Natural killer cell (primary cell): ENCODE results near the gene STK38. TPM values are rescaled to one million over a fixed set of nuclear protein-coding genes. Genes with fewer than 3 reads are reported as not detected.
A peak's percentile ranks its signal among the peaks of the same experiment; 100 is the strongest.

Experiments
- ATAC-seq, 3 donors: fragments of 150-1000 bp in 2 of 3; fragments of 200-7000 bp in 1 of 3; cut with Tn5 transposase; 1 replicate in 1 of 3; 2 replicates in 2 of 3; pipeline ENCODE4 v1.10.0; 2021; ENCODE audit warnings: mild to moderate bottlenecking in 2 of 3, moderate library complexity in 2 of 3
- DNase-seq, 2 donors: peaks; one replicate each; pipeline versions ENCODE4 v3.0.0 to v3.0.0-alpha.2; 2013 to 2021; ENCODE audit warnings: mixed read lengths in 1 of 2
- H3K27ac ChIP-seq: one replicate; pipeline ENCODE4 v1.5.1; 2013; ENCODE audit warnings: mild to moderate bottlenecking, low read length
- H3K27me3 ChIP-seq: one replicate; pipeline ENCODE4 v1.6.1; 2013; ENCODE audit warnings: low read length; ENCODE audit not compliant: control insufficient read depth, insufficient read depth
- H3K36me3 ChIP-seq: one replicate; pipeline ENCODE4 v1.6.1; 2013; ENCODE audit warnings: low read length; ENCODE audit not compliant: control insufficient read depth, insufficient read depth
- H3K4me1 ChIP-seq: one replicate; pipeline ENCODE4 v1.6.1; 2013; ENCODE audit warnings: low read length; ENCODE audit not compliant: control insufficient read depth, insufficient read depth
- H3K4me3 ChIP-seq: one replicate; pipeline ENCODE4 v1.5.1; 2013; ENCODE audit warnings: low read length
- H3K9me3 ChIP-seq: one replicate; pipeline ENCODE4 v1.6.1; 2013; ENCODE audit warnings: low read length; ENCODE audit not compliant: control insufficient read depth, insufficient read depth
- H3K27ac Mint-ChIP-seq, 2 donors: one replicate each; pipeline ENCODE4 v1.8.0; 2022; ENCODE audit warnings: mild to moderate bottlenecking in 2 of 2, mixed read lengths in 2 of 2, moderate library complexity in 1 of 2
- H3K27me3 Mint-ChIP-seq, 2 donors: one replicate each; pipeline ENCODE4 v1.8.0; 2022; ENCODE audit warnings: low read depth in 2 of 2, mixed read lengths in 2 of 2
- H3K36me3 Mint-ChIP-seq: one replicate; pipeline ENCODE4 v1.8.0; 2022; ENCODE audit warnings: mixed read lengths
- H3K4me1 Mint-ChIP-seq, 2 donors: one replicate each; pipeline ENCODE4 v1.8.0; 2022; ENCODE audit warnings: mixed read lengths in 2 of 2
- H3K4me3 Mint-ChIP-seq: one replicate; pipeline ENCODE4 v1.8.0; 2022; ENCODE audit warnings: mild to moderate bottlenecking, moderate library complexity, mixed read lengths
- H3K9me3 Mint-ChIP-seq, 2 donors: one replicate each; pipeline ENCODE4 v1.8.0; 2022; ENCODE audit warnings: mixed read lengths in 2 of 2
- CTCF ChIP-seq: fragments of 200-600 bp; IDR thresholded peaks from one replicate; pipeline ENCODE4 v1.8.0; 2022; ENCODE audit warnings: antibody characterized with exemption
- WGBS: methylation state at CpG from one replicate; pipeline ENCODE4 v1.1.7; 2013; ENCODE audit warnings: missing lambda C conversion rate; ENCODE audit not compliant: insufficient coverage; 5-methylcytosine and 5-hydroxymethylcytosine counted together
- intact Hi-C: fragments of 100-400 bp; cut with micrococcal nuclease; formaldehyde crosslinking; loops from one replicate; pipeline ENCODE4 v1.14.2; 2022
- total RNA-seq, 4 donors: library from RNA; stranded (reverse); fragments of 120-200 nt in 1 of 4; gene quantifications; one replicate each; pipeline versions ENCODE4 v1.2.3 to v1.2.4, GENCODE V29; 2013 to 2022

The STK38 gene
- total RNA-seq, 3 donors from 2014 or later (not counting 1 experiment from before 2014, with no cell fraction given): 105 to 157 (median 126) TPM

DNA sequence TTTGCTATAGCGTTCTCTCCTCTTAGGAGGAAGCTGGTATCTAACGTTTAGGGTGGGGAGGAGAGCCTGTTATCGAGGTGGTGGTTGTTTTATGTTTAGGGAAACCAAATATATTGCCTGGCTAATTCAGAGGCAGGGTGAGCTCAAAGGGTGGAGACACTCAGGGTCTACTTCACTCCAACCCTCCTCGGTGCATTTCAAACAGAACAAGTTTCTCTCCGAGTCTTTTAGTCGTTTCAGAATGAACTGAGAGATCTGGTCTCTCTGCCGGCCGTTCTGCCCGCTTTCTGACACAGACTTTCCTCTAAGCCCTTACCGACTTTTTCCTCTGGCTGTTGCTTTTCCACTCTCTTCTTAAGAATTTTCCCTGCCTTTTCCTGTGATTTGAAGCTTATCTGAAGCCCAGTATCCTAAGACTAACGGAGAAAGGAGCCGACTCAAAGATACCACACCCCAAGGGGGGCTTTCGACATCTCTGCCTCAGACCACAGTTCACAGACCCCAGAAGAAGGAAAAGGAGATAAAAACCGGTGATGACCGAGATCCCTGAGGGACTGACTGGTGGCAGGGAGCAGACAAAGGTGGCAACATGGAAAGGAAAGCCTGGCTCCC lies 865 bp downstream of the STK38 start:
- peak in 1 of 2 donors; percentile 50 for DNase-seq
- no peaks in the 10 kb centered on the region for H3K27me3 ChIP-seq
- peak overlapping the region; percentile 93 to 100 for H3K27ac Mint-ChIP-seq
- ATAC-seq: peak in 1 of 3 donors; percentile 9
- no peaks in the 10 kb centered on the region for H3K9me3 ChIP-seq
- TF ChIP-seq CTCF: no peak
- no peaks in the 10 kb centered on the region for H3K9me3 Mint-ChIP-seq
- H3K27ac ChIP-seq: peak overlapping the region; percentile 93
- H3K36me3 Mint-ChIP-seq: no peaks in the 10 kb centered on the region
- H3K4me1 Mint-ChIP-seq: peaks cover 53 to 63% of the 10 kb centered on the region in 2 donors
- peak overlapping the region; percentile 99 for H3K4me3 Mint-ChIP-seq
- H3K36me3 ChIP-seq: peaks cover 4% of the 10 kb centered on the region
- H3K4me3 ChIP-seq: peak overlapping the region; percentile 89
- H3K4me1 ChIP-seq: peaks cover 41% of the 10 kb centered on the region
- intact Hi-C loops: loop anchor here (5.0 kb wide), 1 partner anchor 104 kb away; the partner anchor contains the start of genes KCTD20 and PXT1
- WGBS: 2% methylated on average over 15 of the region's 15 CpGs
- H3K27me3 Mint-ChIP-seq: no peaks in the 10 kb centered on the region

DNA sequence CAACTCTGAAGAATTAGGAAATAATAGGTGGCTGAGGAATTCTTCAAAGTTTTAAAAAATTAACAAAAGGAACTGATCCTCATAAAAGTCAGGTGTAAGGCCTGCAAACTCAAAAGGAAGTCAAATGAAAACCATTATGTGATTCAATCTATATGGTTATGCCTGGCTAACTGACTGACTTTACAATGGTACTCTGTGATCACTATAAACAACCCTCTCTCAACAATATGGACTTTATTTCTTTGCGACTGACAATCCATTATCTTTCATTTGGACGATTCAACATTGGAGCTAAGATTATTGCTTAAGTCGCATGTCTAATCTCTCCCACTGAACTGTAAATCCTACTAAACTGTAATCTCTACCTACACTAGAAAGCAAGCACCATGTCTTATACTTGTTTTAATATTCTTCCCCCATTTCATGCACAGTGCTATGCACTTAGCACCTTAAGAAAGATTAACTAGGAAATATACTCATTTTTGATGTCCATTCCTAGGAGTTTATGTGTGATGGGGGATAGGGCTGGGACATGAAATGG lies 1.4 kb downstream of the STK38 start:
- no peaks in the 10 kb centered on the region for H3K36me3 Mint-ChIP-seq
- H3K27ac Mint-ChIP-seq: peak overlapping the region; percentile 93 to 100
- Histone ChIP-seq H3K4me1 (peaks cover 45% of the 10 kb centered on the region), H3K36me3 (peaks cover 8% of the 10 kb centered on the region), H3K27me3 (no peaks in the 10 kb centered on the region), H3K27ac (peak overlapping the region; percentile 93), H3K4me3 (peak overlapping the region; percentile 89), H3K9me3 (no peaks in the 10 kb centered on the region)
- ATAC-seq (no peak), DNase-seq (no peak)
- H3K4me3 Mint-ChIP-seq: peak overlapping the region; percentile 99
- H3K27me3 Mint-ChIP-seq: no peaks in the 10 kb centered on the region
- intact Hi-C loops: loop anchor here (5.0 kb wide), 1 partner anchor 104 kb away; the partner anchor contains the start of genes KCTD20 and PXT1
- WGBS: 10% methylated on average over 3 of the region's 3 CpGs
- H3K4me1 Mint-ChIP-seq: peaks cover 59 to 68% of the 10 kb centered on the region in 2 donors
- no peak for TF ChIP-seq CTCF
- H3K9me3 Mint-ChIP-seq: no peaks in the 10 kb centered on the region

- Mint-ChIP-seq H3K9me3 (no peaks in the 10 kb centered on the region), H3K4me1 (peaks cover 69 to 82% of the 10 kb centered on the region in 2 donors), H3K27me3 (no peaks in the 10 kb centered on the region), H3K4me3 (peak overlapping the region; percentile 99), H3K27ac (peak overlapping the region; percentile 93 to 100), H3K36me3 (no peaks in the 10 kb centered on the region)
- Histone ChIP-seq H3K4me1 (peaks cover 55% of the 10 kb centered on the region), H3K27ac (peak overlapping the region; percentile 93), H3K27me3 (no peaks in the 10 kb centered on the region), H3K36me3 (peaks cover 22% of the 10 kb centered on the region), H3K4me3 (peak overlapping the region; percentile 42), H3K9me3 (no peaks in the 10 kb centered on the region)
- DNase-seq: peak; percentile 46 to 86
- ATAC-seq: peak in 2 of 3 donors; percentile 29 to 36
- WGBS: no CpG with 5 or more reads among the region's 1 CpG
- no peak for TF ChIP-seq CTCF
- intact Hi-C loops: no loop called here
Measured at GRCh38 chr6:36544228-36544627, 3.1 kb downstream of the STK38 start.
